ENCODE results near the gene ASPG. TPM values are rescaled to one million over a fixed set of nuclear protein-coding genes. Genes with fewer than 3 reads are reported as not detected.

Gene ASPG
- total RNA-seq, 1 donor from 2014 or later, result 5.3 TPM

DNA sequence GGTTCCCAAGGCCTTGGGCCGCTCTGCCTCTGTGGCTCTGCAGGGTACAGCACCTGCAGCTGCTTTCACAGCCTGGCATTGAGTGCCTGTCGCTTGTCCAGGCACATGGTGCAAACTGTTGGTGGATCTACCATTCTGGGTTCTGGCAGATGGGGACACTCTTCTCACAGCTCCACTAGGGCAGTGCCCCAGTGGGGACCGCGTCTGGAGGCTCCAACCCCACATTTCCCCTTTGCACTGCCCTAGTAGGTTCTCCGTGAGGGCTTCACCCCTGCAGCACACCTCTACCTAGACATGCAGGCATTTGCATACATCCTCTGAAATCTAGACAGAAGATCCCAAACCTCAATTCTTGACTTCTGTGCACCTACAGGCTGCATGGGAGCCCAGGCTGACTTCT is 19.2 kb upstream of the ASPG start:
- DNase-seq (no peak), ATAC-seq (no peak)
- no peak overlapping the region for H3K27ac ChIP-seq
- no peaks in the 10 kb centered on the region for H3K36me3 ChIP-seq
- intact Hi-C loops (cut with DNase I), result no loop called here
- TF ChIP-seq, protein P1, sequence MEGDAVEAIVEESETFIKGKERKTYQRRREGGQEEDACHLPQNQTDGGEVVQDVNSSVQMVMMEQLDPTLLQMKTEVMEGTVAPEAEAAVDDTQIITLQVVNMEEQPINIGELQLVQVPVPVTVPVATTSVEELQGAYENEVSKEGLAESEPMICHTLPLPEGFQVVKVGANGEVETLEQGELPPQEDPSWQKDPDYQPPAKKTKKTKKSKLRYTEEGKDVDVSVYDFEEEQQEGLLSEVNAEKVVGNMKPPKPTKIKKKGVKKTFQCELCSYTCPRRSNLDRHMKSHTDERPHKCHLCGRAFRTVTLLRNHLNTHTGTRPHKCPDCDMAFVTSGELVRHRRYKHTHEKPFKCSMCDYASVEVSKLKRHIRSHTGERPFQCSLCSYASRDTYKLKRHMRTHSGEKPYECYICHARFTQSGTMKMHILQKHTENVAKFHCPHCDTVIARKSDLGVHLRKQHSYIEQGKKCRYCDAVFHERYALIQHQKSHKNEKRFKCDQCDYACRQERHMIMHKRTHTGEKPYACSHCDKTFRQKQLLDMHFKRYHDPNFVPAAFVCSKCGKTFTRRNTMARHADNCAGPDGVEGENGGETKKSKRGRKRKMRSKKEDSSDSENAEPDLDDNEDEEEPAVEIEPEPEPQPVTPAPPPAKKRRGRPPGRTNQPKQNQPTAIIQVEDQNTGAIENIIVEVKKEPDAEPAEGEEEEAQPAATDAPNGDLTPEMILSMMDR (IDR thresholded peaks at IDR 0.05), result no peak
- H3K27me3 ChIP-seq, result peaks cover 10% of the 10 kb centered on the region
- no peaks in the 10 kb centered on the region for H3K4me1 ChIP-seq
- H3K4me3 ChIP-seq, result no peak overlapping the region
- peaks cover 6% of the 10 kb centered on the region for H3K9me3 ChIP-seq

GRCh38 chr14:104066719-104067295 is 18.7 kb upstream of the ASPG start:
- intact Hi-C loops (cut with DNase I), result no loop called here
- Histone ChIP-seq H3K4me3 (no peak overlapping the region), H3K36me3 (no peaks in the 10 kb centered on the region), H3K9me3 (peaks cover 6% of the 10 kb centered on the region), H3K27ac (no peak overlapping the region), H3K4me1 (no peaks in the 10 kb centered on the region), H3K27me3 (peaks cover 10% of the 10 kb centered on the region)
- DNase-seq (no peak), ATAC-seq (no peak)
- TF ChIP-seq, protein P1 (IDR thresholded peaks at IDR 0.05), result no peak

GRCh38 chr14:104069541-104069940 is 16.0 kb upstream of the ASPG start:
- Histone ChIP-seq H3K27me3 (peaks cover 6% of the 10 kb centered on the region), H3K36me3 (no peaks in the 10 kb centered on the region), H3K9me3 (peaks cover 6% of the 10 kb centered on the region), H3K27ac (no peak overlapping the region), H3K4me3 (no peak overlapping the region), H3K4me1 (no peaks in the 10 kb centered on the region)
- ATAC-seq (no peak), DNase-seq (no peak)
- intact Hi-C loops (cut with DNase I), result no loop called here
- TF ChIP-seq, protein P1 (IDR thresholded peaks at IDR 0.05), result no peak

GRCh38 chr14:104072586-104072985 is 12.9 kb upstream of the ASPG start:
- H3K27ac ChIP-seq, result no peak overlapping the region
- H3K27me3 ChIP-seq, result peaks cover 6% of the 10 kb centered on the region
- no peaks in the 10 kb centered on the region for H3K4me1 ChIP-seq
- no peaks in the 10 kb centered on the region for H3K9me3 ChIP-seq
- H3K4me3 ChIP-seq, result no peak overlapping the region
- intact Hi-C loops (cut with DNase I), result no loop called here
- DNase-seq (no peak), ATAC-seq (no peak)
- TF ChIP-seq, protein P1 (IDR thresholded peaks at IDR 0.05), result no peak
- no peaks in the 10 kb centered on the region for H3K36me3 ChIP-seq

DNA sequence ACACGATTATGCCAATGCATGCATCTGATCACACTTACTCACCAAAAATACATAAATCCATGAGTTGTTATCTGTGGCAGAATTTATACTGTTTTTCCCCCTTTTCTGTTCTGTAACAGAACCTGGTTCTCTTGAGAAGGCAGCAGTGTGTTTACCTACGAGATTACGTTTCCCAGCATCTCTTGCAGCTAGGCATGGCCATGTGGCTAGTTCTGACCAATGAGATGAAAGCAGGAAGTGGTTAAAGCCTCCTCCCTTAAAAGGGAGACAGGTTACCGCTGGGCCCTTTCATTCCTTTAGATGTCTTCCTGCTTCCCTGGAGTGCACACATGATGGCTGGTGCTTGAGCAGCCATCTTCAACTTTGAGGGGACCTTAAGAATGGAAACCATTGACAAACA is 11.7 kb upstream of the ASPG start:
- Histone ChIP-seq H3K4me1 (no peaks in the 10 kb centered on the region), H3K36me3 (no peaks in the 10 kb centered on the region), H3K4me3 (no peak overlapping the region), H3K27me3 (peaks cover 6% of the 10 kb centered on the region), H3K9me3 (no peaks in the 10 kb centered on the region), H3K27ac (no peak overlapping the region)
- TF ChIP-seq, protein P1 (IDR thresholded peaks at IDR 0.05), result no peak
- intact Hi-C loops (cut with DNase I), result no loop called here
- no peak for ATAC-seq
- DNase-seq, result no peak
